OCI-LY1 (cell line): ENCODE results near the gene HCN1.

ENCODE experiments used
- CTCF ChIP-seq: fragments of 200-600 bp; sonication (generic), shearing (Covaris generic); IDR thresholded peaks from 2 replicates; pipeline ENCODE4 v1.5.1; 2017; ENCODE audit warnings: mild to moderate bottlenecking, antibody characterized with exemption, low read length, moderate library complexity, mixed read lengths
- EZH2 ChIP-seq: fragments of 200-600 bp; sonication (generic), shearing (Covaris generic); IDR thresholded peaks from 2 replicates; pipeline ENCODE4 v1.8.0; 2017; ENCODE audit warnings: borderline replicate concordance, mixed run types, mild to moderate bottlenecking, antibody characterized with exemption, low read length, moderate library complexity, mixed read lengths

- TF ChIP-seq EZH2 (no peak), CTCF (no peak)
These were observed 69.0 kb downstream of the HCN1 start for GRCh38 chr5:45627076-45627656.
